ENCODE data around the gene AUTS2.
"Not testable (repeated sequence)": the region's sequence is repeated elsewhere in the genome, so short reads cannot be mapped to it uniquely, and the experiment has no call there.

AUTS2 gene

GRCh38 chr7:70587739-70588138 is 989.5 kb downstream of the AUTS2 start:
- Histone ChIP-seq H3K27me3 (ENCODE audit: control insufficient read depth, insufficient read depth, low read length) (peaks cover 23% of the 10 kb centered on the region; the same call in 1 of the 2 replicates), H3K9ac (ENCODE audit: low read length) (no peak overlapping the region), H3K4me3 (ENCODE audit: low read depth, low read length) (no peak overlapping the region), H3K4me1 (ENCODE audit: control insufficient read depth, insufficient read depth, low read length) (peaks cover 36% of the 10 kb centered on the region), H3K36me3 (ENCODE audit: control insufficient read depth, insufficient read depth, low read length) (no peaks in the 10 kb centered on the region), H3K9me3 (ENCODE audit: control insufficient read depth, insufficient read depth, low read depth, low read length) (no peaks in the 10 kb centered on the region), H3K27ac (ENCODE audit: low read depth, low read length) (no peak overlapping the region)

GRCh38 chr7:70588191-70588921 is 990.1 kb downstream of the AUTS2 start:
- no peaks in the 10 kb centered on the region for H3K9me3 ChIP-seq (ENCODE audit: control insufficient read depth, insufficient read depth, low read depth, low read length)
- H3K27me3 ChIP-seq (ENCODE audit: control insufficient read depth, insufficient read depth, low read length), result peaks cover 29% of the 10 kb centered on the region
- no peak overlapping the region for H3K4me3 ChIP-seq (ENCODE audit: low read depth, low read length)
- H3K9ac ChIP-seq (ENCODE audit: low read length), result no peak overlapping the region
- H3K4me1 ChIP-seq (ENCODE audit: control insufficient read depth, insufficient read depth, low read length), result peaks cover 30% of the 10 kb centered on the region
- no peaks in the 10 kb centered on the region for H3K36me3 ChIP-seq (ENCODE audit: control insufficient read depth, insufficient read depth, low read length)
- no peak overlapping the region for H3K27ac ChIP-seq (ENCODE audit: low read depth, low read length)

GRCh38 chr7:70589010-70589409 is 990.7 kb downstream of the AUTS2 start:
- Histone ChIP-seq H3K4me1 (ENCODE audit: control insufficient read depth, insufficient read depth, low read length) (peaks cover 24% of the 10 kb centered on the region), H3K27ac (ENCODE audit: low read depth, low read length) (no peak overlapping the region), H3K9me3 (ENCODE audit: control insufficient read depth, insufficient read depth, low read depth, low read length) (no peaks in the 10 kb centered on the region), H3K4me3 (ENCODE audit: low read depth, low read length) (no peak overlapping the region), H3K9ac (ENCODE audit: low read length) (no peak overlapping the region), H3K27me3 (ENCODE audit: control insufficient read depth, insufficient read depth, low read length) (peaks cover 35% of the 10 kb centered on the region), H3K36me3 (ENCODE audit: control insufficient read depth, insufficient read depth, low read length) (no peaks in the 10 kb centered on the region)

GRCh38 chr7:70589590-70589989 is 991.3 kb downstream of the AUTS2 start:
- Histone ChIP-seq H3K27me3 (ENCODE audit: control insufficient read depth, insufficient read depth, low read length) (peaks cover 41% of the 10 kb centered on the region), H3K9ac (ENCODE audit: low read length) (no peak overlapping the region), H3K27ac (ENCODE audit: low read depth, low read length) (no peak overlapping the region), H3K4me3 (ENCODE audit: low read depth, low read length) (no peak overlapping the region), H3K4me1 (ENCODE audit: control insufficient read depth, insufficient read depth, low read length) (peaks cover 19% of the 10 kb centered on the region), H3K36me3 (ENCODE audit: control insufficient read depth, insufficient read depth, low read length) (no peaks in the 10 kb centered on the region), H3K9me3 (ENCODE audit: control insufficient read depth, insufficient read depth, low read depth, low read length) (no peaks in the 10 kb centered on the region)

- Histone ChIP-seq H3K27me3 (ENCODE audit: control insufficient read depth, insufficient read depth, low read length) (peaks cover 48% of the 10 kb centered on the region), H3K9me3 (ENCODE audit: control insufficient read depth, insufficient read depth, low read depth, low read length) (no peaks in the 10 kb centered on the region), H3K27ac (ENCODE audit: low read depth, low read length) (no peak overlapping the region), H3K4me1 (ENCODE audit: control insufficient read depth, insufficient read depth, low read length) (peaks cover 13% of the 10 kb centered on the region), H3K9ac (ENCODE audit: low read length) (no peak overlapping the region), H3K36me3 (ENCODE audit: control insufficient read depth, insufficient read depth, low read length) (no peaks in the 10 kb centered on the region), H3K4me3 (ENCODE audit: low read depth, low read length) (no peak overlapping the region)
Measured at GRCh38 chr7:70590126-70590854, 992.0 kb downstream of the AUTS2 start.

GRCh38 chr7:70591643-70592042 is 993.4 kb downstream of the AUTS2 start:
- H3K9me3 ChIP-seq (ENCODE audit: control insufficient read depth, insufficient read depth, low read depth, low read length), result no peaks in the 10 kb centered on the region
- H3K4me3 ChIP-seq (ENCODE audit: low read depth, low read length), result no peak overlapping the region
- no peak overlapping the region for H3K9ac ChIP-seq (ENCODE audit: low read length)

GRCh38 chr7:70592171-70592570 is 993.9 kb downstream of the AUTS2 start:
- no peaks in the 10 kb centered on the region for H3K9me3 ChIP-seq (ENCODE audit: control insufficient read depth, insufficient read depth, low read depth, low read length)
- H3K4me3 ChIP-seq (ENCODE audit: low read depth, low read length), result no peak overlapping the region
- H3K27ac ChIP-seq (ENCODE audit: low read depth, low read length), result no peak overlapping the region
- H3K9ac ChIP-seq (ENCODE audit: low read length), result no peak overlapping the region
- peaks cover 24% of the 10 kb centered on the region for H3K4me1 ChIP-seq (ENCODE audit: control insufficient read depth, insufficient read depth, low read length)
- H3K27me3 ChIP-seq (ENCODE audit: control insufficient read depth, insufficient read depth, low read length), result peaks cover 57% of the 10 kb centered on the region
- H3K36me3 ChIP-seq (ENCODE audit: control insufficient read depth, insufficient read depth, low read length), result no peaks in the 10 kb centered on the region

More at GRCh38 chr7:70591643-70592042, 993.4 kb downstream of the AUTS2 start:
- H3K27ac ChIP-seq (ENCODE audit: low read depth, low read length), result no peak overlapping the region
- H3K4me1 ChIP-seq (ENCODE audit: control insufficient read depth, insufficient read depth, low read length), result peaks cover 18% of the 10 kb centered on the region
- no peaks in the 10 kb centered on the region for H3K36me3 ChIP-seq (ENCODE audit: control insufficient read depth, insufficient read depth, low read length)
- H3K27me3 ChIP-seq (ENCODE audit: control insufficient read depth, insufficient read depth, low read length), result peaks cover 57% of the 10 kb centered on the region

GRCh38 chr7:70594170-70594569 is 995.9 kb downstream of the AUTS2 start:
- H3K9ac ChIP-seq (ENCODE audit: low read length), result no peak overlapping the region
- H3K4me3 ChIP-seq (ENCODE audit: low read depth, low read length), result no peak overlapping the region
- H3K9me3 ChIP-seq (ENCODE audit: control insufficient read depth, insufficient read depth, low read depth, low read length), result no peaks in the 10 kb centered on the region
- H3K27ac ChIP-seq (ENCODE audit: low read depth, low read length), result no peak overlapping the region
- H3K36me3 ChIP-seq (ENCODE audit: control insufficient read depth, insufficient read depth, low read length), result no peaks in the 10 kb centered on the region
- H3K27me3 ChIP-seq (ENCODE audit: control insufficient read depth, insufficient read depth, low read length), result peaks cover 69% of the 10 kb centered on the region
- H3K4me1 ChIP-seq (ENCODE audit: control insufficient read depth, insufficient read depth, low read length), result peaks cover 16% of the 10 kb centered on the region

- not testable (repeated sequence) for H3K27ac ChIP-seq (ENCODE audit: low read depth, low read length); H3K36me3 ChIP-seq (ENCODE audit: control insufficient read depth, insufficient read depth, low read length); H3K4me3 ChIP-seq (ENCODE audit: low read depth, low read length); H3K9ac ChIP-seq (ENCODE audit: low read length); H3K9me3 ChIP-seq (ENCODE audit: control insufficient read depth, insufficient read depth, low read depth, low read length)
- Histone ChIP-seq H3K4me1 (ENCODE audit: control insufficient read depth, insufficient read depth, low read length) (peaks cover 20% of the 10 kb centered on the region), H3K27me3 (ENCODE audit: control insufficient read depth, insufficient read depth, low read length) (peaks cover 76% of the 10 kb centered on the region)
Measured at GRCh38 chr7:70594885-70595284, 996.6 kb downstream of the AUTS2 start.

- Histone ChIP-seq H3K9me3 (ENCODE audit: control insufficient read depth, insufficient read depth, low read depth, low read length) (no peaks in the 10 kb centered on the region), H3K27me3 (ENCODE audit: control insufficient read depth, insufficient read depth, low read length) (peaks cover 76% of the 10 kb centered on the region), H3K27ac (ENCODE audit: low read depth, low read length) (no peak overlapping the region), H3K4me1 (ENCODE audit: control insufficient read depth, insufficient read depth, low read length) (peaks cover 20% of the 10 kb centered on the region), H3K36me3 (ENCODE audit: control insufficient read depth, insufficient read depth, low read length) (no peaks in the 10 kb centered on the region), H3K4me3 (ENCODE audit: low read depth, low read length) (peak overlapping the region; percentile 84), H3K9ac (ENCODE audit: low read length) (no peak overlapping the region)
Measured at GRCh38 chr7:70595370-70595754, 997.1 kb downstream of the AUTS2 start.
